IPS DF 4.7 (cell line): ENCODE measurements around the gene SMNDC1.
"Not testable (repeated sequence)": the region's sequence is repeated elsewhere in the genome, so short reads cannot be mapped to it uniquely, and the experiment has no call there.

ENCODE experiments used
- DNase-seq: peaks from one replicate; pipeline ENCODE4 v3.0.0-alpha.2; 2013; ENCODE audit warnings: low spot score; ENCODE audit errors: extremely low read depth

Gene SMNDC1

DNA sequence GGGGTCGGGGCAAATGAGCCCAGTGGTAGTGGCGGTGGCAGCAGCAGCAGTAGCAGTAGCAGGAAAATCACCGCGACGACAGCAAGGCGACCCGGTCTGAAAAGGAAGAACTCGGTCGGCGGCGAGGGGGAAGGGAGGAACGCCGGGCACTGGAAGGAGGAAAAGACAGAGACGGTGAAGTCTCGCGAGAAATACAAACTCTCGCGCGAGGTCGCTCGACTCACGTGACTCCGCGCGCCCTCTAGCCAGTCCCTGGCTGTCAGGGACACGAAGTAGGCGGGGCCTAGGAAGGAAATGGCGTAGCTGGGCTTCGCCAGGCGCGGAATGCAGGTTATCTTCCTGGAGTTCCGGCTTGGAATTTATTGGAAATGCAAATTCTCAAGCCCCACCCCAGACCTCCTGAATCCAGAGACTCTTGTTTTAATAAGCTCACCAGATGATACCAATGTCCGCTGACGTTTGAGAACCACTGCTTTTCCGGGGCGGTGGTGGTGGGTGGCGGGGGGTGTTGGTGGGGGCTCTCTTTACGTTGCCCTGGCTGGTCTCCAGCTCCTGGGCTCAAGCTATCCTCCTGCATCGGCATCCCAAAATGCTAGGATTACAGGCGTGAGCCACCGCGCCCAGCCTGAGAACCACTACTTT is at the start of gene SMNDC1:
TSS of gene SMNDC1 (minus strand) at position 141 of the 642 bp plus-strand sequence. CDS start 1,333 bp downstream, outside the sequence.
- peak; percentile 97 for DNase-seq

DNA sequence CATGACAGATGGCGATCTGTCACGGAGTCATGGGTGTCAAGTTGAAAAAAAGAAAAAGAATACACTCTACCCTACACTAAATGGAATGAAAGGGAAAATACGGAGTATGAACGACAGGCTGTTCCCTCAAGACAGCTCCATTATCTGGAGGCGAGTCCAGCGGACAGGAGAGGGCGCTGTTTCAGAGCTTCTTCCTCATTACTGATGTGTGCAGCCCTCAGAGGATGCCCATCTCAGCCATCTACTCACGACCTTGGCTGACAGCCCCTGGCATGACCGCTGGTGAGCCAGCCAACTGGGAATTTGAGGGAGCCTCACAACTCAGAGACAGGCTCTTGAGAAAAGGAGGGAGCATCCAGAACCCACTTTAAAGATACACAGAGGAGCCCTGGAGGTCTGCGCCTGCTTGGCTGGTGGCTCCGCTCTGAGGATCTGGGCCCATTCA is 49.6 kb upstream of the SMNDC1 start:
- no peak for DNase-seq

DNA sequence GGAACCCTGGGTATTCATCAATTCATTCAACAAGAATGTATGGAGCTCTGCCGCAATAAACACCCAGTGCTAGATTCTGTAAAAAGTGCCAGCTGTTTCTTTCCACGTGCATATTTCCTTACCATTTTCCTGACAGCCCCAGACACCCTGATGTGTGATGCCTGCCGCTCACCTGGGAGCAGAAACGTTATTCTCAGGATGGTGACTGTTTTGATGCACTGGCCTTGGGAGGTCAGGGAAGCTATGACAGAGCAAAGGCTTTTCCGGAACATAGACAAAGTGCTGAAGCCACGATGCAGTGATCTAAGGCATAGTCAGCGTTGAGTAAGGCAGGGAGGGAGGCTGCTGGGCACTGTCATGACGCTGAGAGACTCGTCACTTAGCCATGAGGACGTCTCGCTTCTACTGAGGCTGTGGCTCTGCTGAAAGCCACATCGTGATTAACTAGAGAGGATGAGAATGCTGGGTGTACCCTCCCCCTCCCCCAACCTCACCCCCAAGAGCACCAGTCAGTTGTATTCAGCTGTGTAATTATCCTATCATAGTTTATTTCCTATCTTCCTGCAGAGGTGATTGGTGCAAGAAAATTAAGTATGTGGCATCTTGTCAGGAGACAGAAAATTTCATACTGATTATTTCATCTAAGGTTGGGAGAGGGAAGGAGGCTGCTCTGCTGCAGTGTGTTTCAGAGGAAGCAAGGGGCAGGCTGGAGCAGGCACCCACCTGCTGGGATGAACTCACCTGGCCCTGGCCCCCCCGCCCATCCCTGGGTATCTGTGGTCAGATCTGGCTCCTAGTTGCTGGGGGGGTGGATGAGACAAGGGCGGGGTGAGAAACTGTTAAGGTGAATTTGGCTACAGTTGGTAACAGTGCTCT is 48.8 kb upstream of the SMNDC1 start:
- no peak for DNase-seq

DNA sequence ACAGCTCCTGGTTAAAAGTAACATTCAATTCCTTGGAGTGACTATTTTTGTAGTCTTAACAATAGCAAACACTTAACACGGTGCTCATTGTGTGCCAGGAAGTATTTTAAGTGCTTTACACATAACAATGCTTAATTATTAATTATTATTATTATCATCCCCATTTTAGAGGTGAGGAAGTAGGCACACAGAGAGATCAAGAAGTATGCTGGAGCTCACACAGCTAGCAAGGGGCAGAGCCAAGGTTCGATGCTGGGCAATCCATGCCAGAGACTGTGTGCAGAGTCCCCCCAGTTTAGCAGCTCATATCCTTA is 48.2 kb upstream of the SMNDC1 start:
- no peak for DNase-seq

DNA sequence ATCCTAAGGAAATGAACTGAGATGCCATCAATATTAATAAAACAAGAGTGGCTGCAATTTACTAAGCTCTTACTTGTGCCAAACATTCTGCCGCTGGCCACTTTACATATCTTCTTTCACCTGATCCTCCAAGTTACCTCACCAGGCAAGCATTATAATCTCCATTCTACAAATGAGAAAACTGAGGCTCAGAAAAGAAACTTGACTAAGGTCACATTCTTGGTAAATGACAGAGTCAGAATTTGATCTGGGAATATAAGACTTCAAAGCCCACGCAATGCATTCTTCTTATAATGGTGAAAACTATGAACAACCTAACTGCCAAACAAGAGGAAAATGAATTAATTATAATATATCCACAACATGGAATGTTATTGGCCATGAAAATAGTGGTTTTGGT is 46.1 kb upstream of the SMNDC1 start:
- DNase-seq: no peak

DNA sequence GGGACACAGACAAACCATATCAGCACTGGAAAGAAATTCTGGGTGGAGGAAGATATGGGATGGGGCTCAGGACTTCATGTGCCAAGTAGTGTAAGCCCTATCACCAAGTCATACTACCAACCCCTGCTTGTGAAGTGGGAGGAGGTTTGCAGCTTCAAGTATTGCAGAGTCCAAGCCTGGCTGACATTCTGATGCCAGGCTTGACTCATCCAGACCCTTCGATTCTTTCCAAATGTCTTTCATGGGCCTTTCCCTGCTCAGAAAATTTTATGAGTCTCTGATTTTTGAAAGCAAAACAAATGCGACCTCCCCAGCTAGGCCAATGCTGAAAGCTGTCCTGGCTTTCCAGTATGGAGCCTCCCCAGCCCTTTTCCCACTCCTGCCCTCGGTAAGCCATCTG is 45.1 kb upstream of the SMNDC1 start:
- DNase-seq: no peak

DNA sequence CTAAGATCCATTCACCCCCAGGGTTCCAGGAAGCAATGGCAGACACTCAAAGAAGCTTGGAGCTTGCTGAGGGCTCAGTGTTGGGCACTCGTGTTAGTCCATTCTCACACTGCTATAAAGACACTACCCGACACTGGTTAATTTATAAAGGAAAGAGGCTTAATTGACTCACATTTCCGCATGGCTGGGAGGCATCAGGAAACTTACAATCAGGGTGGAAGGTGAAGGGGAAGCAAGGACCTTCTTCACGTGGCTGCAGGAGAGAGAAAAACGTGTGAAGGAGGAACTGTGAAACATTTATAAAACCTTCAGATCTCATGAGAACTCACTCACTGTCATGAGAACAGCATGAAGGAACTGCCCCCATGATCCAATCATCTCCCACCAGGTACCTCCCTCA is 44.7 kb upstream of the SMNDC1 start:
- no peak for DNase-seq

DNA sequence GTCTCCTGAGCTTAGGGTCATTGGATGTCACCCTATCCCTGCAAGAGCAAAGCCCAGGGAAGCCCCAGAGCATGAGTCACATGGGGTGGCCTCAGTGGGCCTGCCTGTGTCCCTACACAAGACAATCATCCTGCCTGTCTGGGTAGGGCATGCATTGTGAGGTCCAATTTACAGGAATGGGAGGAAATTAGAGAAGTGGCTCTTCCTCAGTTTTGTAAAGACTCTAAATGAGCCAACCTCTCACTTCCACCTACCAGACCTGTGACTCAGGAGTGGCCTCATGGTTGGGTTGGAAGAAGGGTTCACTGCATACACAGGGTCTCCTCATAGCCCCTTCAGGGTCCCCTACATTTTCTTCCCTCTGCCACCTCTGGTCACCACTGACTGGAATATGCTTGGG is 43.6 kb upstream of the SMNDC1 start:
- DNase-seq: no peak

DNA sequence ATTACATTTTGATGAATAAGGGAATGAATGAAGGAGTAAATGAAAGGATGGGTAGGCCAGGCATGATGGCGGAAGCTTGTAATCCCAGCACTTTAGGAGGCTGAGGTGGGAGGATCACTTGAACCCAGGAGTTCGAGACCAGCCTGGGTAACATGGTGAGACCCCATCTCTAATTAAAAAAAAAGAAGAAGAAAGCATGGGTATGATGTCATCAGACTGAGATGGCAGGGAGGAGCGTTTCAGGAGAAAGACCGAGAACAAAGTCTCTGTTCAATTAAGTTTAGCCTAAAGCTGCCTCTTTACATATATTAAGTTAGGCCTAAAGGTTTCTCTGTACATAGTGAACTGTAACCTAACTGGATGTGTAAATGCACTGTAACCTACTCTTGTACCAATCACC is 42.2 kb upstream of the SMNDC1 start:
- DNase-seq: no peak

DNA sequence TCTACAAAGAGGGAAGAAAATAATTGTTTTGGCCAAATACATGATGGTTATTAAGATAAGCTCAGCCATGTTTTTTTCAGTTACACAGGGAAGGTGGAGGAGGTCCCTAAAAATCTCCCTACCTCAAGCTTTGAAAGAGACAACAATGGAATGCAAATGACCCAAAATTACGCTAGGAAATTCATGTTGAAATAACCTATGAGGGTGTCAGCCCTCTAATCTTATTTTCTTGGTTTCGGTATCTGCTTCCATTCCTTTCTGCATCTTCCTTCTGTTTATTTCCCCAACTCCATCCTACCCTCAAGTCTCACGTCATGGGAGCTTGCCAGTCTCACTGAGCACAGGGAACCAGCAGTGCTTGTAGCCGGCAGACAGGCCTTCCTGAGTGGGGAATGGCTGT is 40.6 kb upstream of the SMNDC1 start:
- no peak for DNase-seq

DNA sequence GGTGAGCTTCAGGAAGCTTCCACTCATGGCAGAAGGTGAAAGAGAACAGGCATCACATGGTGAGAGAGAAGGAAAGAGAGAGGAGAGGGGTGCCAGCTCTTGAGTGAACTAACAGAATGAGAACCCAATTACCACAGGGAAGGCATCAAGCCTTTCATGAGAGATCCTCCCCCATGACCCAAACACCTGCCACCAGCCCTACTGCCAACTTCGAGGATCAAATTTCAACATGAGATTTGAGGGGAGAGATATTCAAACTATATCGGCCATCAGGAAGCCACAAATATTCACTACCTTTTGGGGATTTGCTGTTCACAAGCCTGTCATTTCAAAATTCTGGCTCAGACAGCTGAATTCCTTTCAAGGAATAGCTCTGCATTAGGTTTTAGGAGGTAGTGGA is 39.9 kb upstream of the SMNDC1 start:
- no peak for DNase-seq

DNA sequence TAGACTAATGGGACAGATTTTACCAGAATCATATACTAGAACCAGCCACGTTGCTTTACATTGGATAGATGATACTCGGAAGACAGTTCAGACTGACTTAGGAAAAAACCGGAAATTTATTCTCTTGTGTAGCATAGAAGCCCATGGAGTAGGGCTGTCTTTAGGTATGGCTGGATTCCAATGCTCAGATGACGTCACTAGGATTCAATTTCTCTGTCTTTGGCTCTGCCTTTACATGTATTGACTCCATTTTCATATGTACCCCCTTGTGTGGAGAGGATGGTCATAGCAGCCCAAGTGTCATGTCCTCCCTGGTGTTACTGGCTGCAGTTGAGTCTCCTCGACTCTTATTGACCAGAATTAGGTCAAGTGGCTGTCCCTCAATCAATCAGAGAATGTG is 39.2 kb upstream of the SMNDC1 start:
- no peak for DNase-seq

DNA sequence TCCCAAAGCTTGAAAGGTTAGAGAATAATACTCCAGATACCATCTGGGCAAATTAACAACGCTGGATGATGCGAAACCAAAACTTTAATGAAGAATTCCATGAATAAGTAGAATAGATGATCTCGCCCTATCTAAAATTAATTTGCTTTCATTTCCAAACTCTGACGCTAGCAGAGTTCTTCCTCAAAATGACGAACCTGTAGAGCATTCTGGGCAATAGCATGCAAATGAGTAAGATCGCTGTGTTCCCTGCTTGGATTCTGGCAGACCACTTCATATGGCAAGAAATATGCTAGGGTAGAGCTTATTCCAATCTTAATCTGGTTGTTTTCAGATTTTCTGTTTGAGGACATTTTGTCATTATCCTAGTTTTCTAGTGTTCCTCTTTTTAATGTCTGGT is 36.1 kb upstream of the SMNDC1 start:
- DNase-seq: no peak

DNA sequence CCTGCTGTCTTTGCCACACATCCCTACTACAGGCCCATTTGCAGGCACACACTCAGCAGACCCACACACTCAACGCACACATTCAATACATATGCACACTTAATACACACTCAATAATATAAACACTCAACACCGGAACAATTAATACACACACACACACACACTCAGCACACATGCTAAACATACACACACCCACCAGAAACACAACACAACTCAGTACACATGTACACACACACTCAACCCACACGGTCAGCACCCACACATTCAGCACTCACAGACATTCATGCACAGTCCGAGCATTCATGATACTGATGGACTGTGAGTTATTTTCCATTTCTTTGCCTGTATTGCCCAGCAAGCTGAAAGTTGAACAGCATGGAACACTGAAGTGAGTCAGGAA is 35.4 kb upstream of the SMNDC1 start:
- no peak for DNase-seq

DNA sequence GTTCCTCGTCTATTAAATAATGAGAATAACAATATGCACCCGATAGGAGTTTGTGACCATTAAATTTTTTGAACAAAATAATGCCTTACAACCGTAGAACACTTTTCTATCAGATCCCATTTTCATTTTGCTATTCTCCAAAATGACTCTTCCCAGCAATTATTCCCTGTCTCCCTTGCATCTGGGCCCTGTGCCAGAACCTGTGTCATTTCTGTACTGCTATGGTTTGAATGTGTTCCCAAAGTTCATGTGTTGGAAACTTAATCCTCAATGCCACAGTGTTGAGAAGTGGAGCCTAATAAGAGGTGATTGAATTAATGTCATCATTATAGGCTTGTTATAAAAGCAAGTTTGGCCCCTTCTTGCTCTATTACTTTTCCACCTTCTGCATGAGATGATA is 33.2 kb upstream of the SMNDC1 start:
- DNase-seq: no peak

DNA sequence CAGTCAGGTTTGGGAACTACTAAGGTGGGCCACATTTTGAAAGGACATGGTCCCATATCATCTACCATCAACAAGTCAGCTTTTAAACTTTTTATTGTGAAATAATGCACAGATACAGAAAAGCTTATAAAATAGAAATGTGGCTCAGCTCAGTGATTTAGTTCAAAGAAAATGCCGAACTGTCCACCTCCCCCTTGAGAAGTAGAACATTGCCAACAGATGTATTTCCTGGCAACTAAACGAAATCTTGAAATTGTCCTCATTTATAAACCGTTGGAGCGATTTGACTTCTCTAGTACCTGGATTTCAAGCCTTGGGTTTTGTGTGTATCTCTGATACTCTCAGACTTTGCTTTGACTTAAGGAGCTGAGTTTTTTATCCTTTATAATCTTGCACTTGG is 32.7 kb upstream of the SMNDC1 start:
- no peak for DNase-seq

DNA sequence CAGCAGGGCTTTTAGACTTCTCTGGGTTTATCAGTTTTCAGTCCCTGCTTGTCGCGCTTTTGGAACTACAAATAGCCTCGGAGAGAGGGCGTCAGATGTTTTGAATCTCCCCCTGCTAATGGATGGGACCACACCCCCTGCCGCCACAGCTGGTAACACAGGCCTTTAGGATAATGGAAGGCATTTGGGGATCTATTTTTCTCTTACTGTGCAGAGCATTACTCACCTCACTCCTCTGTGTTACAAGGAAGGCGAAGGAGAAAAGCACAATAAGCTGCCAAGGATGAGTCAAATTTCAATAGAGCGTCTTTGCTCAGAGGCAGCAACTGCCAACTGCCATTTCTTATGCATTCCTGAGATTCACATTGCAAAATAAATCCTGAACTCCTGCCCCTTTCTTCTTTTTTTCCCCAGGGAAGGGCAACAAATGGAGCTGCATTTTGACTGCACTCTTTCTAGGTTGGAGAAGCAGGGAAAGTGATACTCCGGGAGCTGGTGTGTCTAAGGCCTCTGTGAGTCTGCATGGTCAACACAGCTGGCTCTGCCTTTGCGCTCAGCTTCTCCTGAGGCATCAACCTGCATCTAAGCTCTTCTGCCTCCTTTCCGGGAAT is 31.5 kb upstream of the SMNDC1 start:
- DNase-seq: no peak

DNA sequence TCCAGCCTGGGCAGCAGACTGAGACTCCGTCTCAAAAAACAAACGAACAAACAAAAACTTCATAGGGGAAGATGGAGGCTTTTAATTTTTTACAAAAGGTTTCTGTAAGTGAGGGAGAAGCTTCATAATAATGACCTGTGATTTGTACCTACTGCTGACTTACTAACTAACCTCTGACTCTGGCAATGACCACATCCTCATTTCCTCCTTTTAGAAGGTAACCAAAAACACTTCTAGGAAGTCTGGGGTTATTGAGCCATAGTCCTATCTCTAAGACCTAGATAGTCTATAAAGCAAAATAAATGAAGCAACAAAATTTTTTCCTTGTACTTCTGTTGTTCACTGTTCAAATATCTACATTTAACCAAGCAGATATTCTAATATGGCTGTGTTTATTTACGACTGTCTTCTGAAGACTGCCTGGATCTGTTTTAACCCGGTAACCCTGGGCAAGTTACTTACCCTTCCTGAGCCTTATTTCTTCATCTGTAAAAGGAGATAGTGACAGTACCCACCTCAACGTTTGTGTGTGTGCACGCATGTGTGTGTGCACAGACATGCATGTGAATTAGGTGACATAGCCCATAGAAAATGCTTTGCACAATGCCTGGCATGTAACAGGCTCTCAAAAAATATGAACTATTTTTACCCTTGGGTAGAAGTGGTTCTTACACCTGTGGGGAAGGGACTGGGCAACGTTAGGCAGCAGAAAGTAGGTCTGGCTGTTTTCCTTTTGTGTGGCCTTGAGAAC is 30.8 kb upstream of the SMNDC1 start:
- DNase-seq: no peak

DNA sequence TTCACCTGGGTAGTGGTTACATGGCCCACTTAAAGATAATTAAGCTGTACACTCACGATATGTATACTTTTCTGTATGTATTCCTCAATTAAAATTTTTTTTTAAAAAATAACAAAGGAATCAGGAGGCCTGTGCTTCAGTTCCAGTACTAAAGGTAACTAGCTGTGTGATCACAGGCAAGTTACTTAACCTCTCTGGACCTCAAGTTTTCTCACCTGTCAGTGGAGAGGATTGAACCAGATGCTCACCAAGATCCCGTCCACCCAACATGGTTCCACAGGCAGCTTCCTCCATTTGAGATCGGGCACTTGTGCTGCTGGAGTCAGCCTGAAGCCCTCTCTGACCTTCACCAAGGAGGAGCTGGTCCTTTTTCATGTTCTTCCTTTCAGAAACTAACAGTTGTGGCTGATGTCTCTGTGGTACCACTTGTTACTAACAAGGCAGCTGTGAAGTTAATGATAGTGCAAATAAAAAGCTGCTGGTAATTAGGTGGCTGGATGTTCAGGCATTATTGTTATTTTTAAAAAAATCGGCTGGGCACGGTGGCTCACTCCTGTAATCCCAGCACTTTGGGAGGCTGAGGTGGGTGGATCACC is 29.4 kb upstream of the SMNDC1 start:
- no peak for DNase-seq

DNA sequence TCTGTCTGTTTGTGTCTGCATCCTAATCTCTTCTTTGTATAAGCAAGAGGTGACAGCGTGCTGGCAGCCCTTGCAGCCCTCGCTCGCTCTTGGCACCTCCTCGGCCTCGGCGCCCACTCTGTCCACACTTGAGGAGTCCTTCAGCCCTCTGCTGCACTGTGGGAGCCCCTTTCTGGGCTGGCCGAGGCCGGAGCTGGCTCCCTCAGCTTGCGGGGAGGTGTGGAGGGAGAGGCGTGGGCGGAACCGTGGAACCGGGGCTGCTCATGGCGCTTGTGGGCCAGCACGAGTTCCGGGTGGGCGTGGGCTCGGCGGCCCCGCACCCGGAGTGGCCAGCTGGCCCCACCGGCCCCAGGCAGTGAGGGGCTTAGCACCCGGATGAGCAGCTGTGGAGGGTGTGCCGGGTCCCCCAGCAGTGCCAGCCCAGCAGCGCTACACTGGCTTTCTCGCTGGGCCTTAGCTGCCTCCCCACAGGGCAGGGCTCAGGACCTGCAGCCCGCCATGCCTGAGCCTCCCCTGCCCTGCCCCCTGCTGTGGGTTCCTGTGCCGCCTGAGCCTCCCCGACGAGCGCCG is 26.6 kb upstream of the SMNDC1 start:
- DNase-seq: not testable (repeated sequence)

DNA sequence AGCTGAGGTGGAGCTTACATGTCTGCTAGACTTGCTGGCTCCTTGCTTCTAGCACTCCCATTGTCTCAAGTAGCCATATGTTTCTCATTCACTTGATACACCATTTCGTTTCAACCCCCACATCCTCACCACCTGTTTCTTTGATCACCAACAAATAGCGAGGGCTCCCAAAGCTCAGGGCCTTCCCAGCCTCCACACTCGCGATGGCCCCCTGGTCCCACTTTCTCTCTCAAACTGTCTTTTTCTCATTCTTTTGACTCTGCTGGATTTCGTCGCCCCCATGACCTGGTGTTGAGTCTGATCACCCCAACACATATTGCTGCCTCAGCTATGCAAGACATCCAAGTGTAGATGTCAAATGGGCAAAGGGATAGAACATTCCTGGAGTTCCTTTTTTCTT is 26.0 kb upstream of the SMNDC1 start:
- no peak for DNase-seq
